Measurements from ENCODE around the gene SLC22A1. TPM values are rescaled to one million over a fixed set of nuclear protein-coding genes. Genes with fewer than 3 reads are reported as not detected.

Gene SLC22A1
- total RNA-seq, 2 donors from 2014 or later = 0.26 to 0.33 TPM

DNA sequence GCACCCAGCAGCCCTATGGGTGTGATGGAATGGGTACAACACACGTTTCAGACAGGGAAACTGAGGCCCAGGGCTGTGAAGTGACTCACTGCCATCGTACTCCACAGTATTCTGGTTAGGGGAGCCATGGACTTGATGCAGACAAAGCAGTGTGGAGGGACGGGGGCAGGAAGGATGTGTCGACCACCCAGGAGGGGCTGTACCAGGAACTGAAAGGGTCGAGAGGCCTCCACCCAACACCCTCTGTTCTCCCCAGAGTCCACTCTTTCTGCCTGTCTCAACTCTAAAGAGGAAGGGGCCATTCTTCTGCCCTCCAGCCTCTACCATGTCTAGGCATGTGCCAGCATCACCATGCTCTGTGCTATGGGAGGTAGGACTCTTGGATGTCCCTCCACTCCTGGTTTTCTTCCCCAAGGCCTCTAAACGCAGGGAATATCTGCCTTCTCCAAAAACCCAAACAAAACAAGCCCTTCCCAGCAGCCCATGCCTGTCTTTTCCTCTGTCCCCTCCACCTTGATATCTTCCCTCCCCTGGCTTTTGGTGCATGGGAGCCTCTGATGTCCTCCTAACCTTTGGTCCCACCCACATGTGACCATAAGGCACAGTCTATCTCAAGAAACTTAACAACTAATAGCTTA, 7.4 kb downstream of the SLC22A1 start:
- DNase-seq (no peak), ATAC-seq (no peak)
- no peak overlapping the region for H3K4me3 ChIP-seq
- H3K27ac ChIP-seq = no peak overlapping the region
- 81 to 82% methylated on average over 6 of the region's 6 CpGs for WGBS, 2 donors
- TF ChIP-seq, protein P1, sequence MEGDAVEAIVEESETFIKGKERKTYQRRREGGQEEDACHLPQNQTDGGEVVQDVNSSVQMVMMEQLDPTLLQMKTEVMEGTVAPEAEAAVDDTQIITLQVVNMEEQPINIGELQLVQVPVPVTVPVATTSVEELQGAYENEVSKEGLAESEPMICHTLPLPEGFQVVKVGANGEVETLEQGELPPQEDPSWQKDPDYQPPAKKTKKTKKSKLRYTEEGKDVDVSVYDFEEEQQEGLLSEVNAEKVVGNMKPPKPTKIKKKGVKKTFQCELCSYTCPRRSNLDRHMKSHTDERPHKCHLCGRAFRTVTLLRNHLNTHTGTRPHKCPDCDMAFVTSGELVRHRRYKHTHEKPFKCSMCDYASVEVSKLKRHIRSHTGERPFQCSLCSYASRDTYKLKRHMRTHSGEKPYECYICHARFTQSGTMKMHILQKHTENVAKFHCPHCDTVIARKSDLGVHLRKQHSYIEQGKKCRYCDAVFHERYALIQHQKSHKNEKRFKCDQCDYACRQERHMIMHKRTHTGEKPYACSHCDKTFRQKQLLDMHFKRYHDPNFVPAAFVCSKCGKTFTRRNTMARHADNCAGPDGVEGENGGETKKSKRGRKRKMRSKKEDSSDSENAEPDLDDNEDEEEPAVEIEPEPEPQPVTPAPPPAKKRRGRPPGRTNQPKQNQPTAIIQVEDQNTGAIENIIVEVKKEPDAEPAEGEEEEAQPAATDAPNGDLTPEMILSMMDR (IDR thresholded peaks at IDR 0.05) = no peak
- no peak for TF ChIP-seq POLR2A (IDR thresholded peaks at IDR 0.05)
- no peaks in the 10 kb centered on the region for H3K36me3 ChIP-seq (replicated peaks in 1 of 2; ENCODE audit: insufficient read depth in 1 of 2, low read depth in 2 of 2)
- peaks cover 9% of the 10 kb centered on the region for H3K4me1 ChIP-seq
- no peaks in the 10 kb centered on the region for H3K9me3 ChIP-seq
- intact Hi-C loops (cut with DNase I) = no loop called here
- no peaks in the 10 kb centered on the region for H3K27me3 ChIP-seq

DNA sequence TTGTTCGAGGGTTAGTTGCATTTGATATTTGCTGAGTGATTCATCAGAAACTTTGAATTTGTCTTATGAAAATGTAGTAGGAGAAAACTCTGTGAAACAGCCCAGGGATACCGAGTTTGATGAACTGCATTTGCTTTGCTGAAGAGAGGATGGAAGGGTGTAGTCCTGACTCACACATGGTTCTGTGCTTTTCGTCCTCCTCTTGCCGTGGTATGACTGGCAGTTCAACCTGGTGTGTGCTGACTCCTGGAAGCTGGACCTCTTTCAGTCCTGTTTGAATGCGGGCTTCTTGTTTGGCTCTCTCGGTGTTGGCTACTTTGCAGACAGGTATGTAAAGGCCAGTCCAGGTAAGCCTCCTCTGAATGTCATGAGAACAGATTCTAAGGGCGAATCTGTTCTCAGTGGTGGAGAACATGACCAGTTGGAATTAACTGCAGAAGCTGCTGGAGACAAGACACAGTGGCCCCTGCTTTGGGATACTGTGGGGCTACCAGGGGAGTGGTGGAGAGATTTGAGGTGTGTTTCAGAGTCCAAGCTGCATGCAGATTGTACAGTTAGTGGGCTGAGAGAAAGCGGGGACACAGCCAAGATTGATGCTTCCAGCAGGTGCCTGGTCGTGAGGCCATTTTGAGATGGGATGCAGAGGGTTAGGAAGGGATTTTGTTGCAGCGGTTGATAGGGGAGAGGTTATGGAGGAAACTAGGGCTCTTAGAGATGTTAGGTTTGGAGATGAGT, 8.4 kb downstream of the SLC22A1 start:
- no peak for TF ChIP-seq POLR2A (IDR thresholded peaks at IDR 0.05)
- TF ChIP-seq, protein P1 (IDR thresholded peaks at IDR 0.05) = no peak
- DNase-seq (no peak), ATAC-seq (no peak)
- H3K27me3 ChIP-seq = no peaks in the 10 kb centered on the region
- H3K36me3 ChIP-seq (replicated peaks in 1 of 2; ENCODE audit: insufficient read depth in 1 of 2, low read depth in 2 of 2) = no peaks in the 10 kb centered on the region
- H3K4me3 ChIP-seq = no peak overlapping the region
- intact Hi-C loops (cut with DNase I) = loop anchor here (10.0 kb wide), 1 partner anchor 325 kb away; no protein-coding TSS in a partner anchor
- H3K9me3 ChIP-seq = no peaks in the 10 kb centered on the region
- no peak overlapping the region for H3K27ac ChIP-seq
- H3K4me1 ChIP-seq = no peaks in the 10 kb centered on the region
- 89 to 91% methylated on average over 10 of the region's 10 CpGs for WGBS, 2 donors

DNA sequence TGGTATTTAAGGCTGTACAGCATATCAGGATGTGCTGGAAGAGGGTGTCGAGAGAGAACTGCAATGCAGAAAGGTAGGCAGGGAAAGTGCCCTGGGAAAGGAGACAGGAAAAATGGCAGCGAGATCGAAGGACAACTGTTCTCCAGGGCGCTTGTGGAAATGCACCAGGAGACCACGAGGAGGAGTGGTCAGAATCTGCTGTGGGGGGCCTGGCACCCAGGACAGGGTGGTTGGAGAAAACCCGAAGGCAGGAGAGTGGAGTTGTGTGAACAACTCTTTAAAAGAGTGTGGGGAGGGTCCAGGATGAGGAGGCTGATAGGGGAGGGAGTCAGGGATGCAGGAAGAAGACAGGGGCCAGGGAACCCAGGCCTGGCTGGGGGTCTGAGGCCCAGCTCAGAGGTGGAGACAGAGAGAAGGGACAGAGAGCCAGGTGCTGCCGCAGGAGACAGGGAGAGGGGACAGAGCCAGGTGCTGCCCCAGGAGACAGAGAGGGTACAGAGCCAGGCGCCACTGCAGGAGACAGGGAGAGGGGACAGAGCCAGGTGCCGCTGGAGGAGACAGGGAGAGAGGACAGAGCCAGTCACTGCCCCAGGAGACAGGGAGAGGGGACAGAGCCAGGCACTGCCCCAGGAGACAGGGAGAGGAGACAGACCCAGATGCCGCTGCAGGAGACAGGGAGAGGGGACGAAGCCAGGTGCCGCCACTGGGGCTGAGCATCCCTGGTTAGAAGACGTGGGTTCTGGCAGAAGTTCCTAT, 9.3 kb downstream of the SLC22A1 start:
- Histone ChIP-seq H3K9me3 (no peaks in the 10 kb centered on the region), H3K27me3 (no peaks in the 10 kb centered on the region), H3K27ac (no peak overlapping the region), H3K4me1 (no peaks in the 10 kb centered on the region), H3K4me3 (no peak overlapping the region), H3K36me3 (replicated peaks in 1 of 2; ENCODE audit: insufficient read depth in 1 of 2, low read depth in 2 of 2) (no peaks in the 10 kb centered on the region)
- ATAC-seq (no peak), DNase-seq (no peak)
- TF ChIP-seq, protein P1 (IDR thresholded peaks at IDR 0.05) = no peak
- TF ChIP-seq POLR2A (IDR thresholded peaks at IDR 0.05) = no peak
- WGBS, 2 donors = 89 to 90% methylated on average over 12 to 13 of the region's 13 CpGs
- intact Hi-C loops (cut with DNase I) = loop anchor here (10.0 kb wide), 1 partner anchor 324 kb away; no protein-coding TSS in a partner anchor

DNA sequence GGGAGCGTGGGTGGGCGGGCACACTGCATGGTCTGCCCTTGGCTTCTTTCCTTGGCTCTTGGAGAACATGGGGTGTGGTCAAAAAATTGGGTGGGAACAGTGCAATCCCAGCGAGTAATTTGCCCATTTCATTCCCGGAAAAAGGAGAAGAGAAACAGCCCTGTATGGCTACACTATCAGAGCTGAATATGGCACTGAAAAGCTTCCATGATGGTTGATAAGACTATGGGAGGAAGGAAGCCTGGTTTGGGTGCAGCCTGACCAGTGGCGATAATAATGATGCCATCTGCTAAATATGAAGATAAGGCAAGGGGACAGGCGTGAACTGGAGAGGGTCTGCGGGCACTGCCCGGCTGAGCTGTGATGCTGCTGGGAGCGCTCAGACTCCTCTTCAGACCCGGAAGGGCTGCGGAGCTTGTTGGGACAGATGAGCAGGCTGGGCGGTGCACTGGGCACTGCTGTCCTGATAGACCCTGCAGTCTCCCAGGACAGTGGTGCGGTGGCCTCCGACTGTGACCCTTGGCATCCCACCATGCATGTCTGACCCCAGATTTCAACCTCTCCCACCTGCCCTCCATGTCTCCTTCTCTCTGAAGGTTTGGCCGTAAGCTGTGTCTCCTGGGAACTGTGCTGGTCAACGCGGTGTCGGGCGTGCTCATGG, 10.2 kb downstream of the SLC22A1 start:
- ATAC-seq (no peak), DNase-seq (no peak)
- intact Hi-C loops (cut with DNase I) = loop anchor here (10.0 kb wide), 1 partner anchor 323 kb away; no protein-coding TSS in a partner anchor
- Histone ChIP-seq H3K36me3 (replicated peaks in 1 of 2; ENCODE audit: insufficient read depth in 1 of 2, low read depth in 2 of 2) (no peaks in the 10 kb centered on the region), H3K9me3 (no peaks in the 10 kb centered on the region), H3K27me3 (no peaks in the 10 kb centered on the region), H3K4me1 (peaks cover 2% of the 10 kb centered on the region), H3K4me3 (no peak overlapping the region), H3K27ac (no peak overlapping the region)
- TF ChIP-seq POLR2A (IDR thresholded peaks at IDR 0.05) = no peak
- TF ChIP-seq, protein P1 (IDR thresholded peaks at IDR 0.05) = no peak
- WGBS, 2 donors = 80 to 92% methylated on average over 16 to 17 of the region's 19 CpGs
